WTC11 (cell line): Measurements from ENCODE around the gene MCOLN1. TPM values are rescaled to one million over a fixed set of nuclear protein-coding genes. Genes with fewer than 3 reads are reported as not detected.
A peak's percentile ranks its signal among the peaks of the same experiment; 100 is the strongest.

Experiments
- ATAC-seq: fragments of 200-7000 bp; cut with Tn5 transposase; 2 replicates; pipeline ENCODE4 v1.10.0; 2021; ENCODE audit warnings: mild to moderate bottlenecking, moderate library complexity
- CTCF ChIA-PET: fragments of 300-600 bp; sonication (Branson Sonifier 250); formaldehyde crosslinking; loops from one replicate; lab custom pipeline; 2021; ENCODE audit warnings: antibody characterized with exemption; lab: Charles Lee
- POLR2A ChIA-PET: fragments of 350-600 bp; sonication (Branson Sonifier 250); formaldehyde crosslinking; loops from one replicate; lab custom pipeline; 2021; ENCODE audit warnings: antibody characterized with exemption; lab: Charles Lee
- DNase-seq: peaks from one replicate; pipeline ENCODE4 v3.0.0; 2021; ENCODE audit warnings: low spot score
- H3K27ac Mint-ChIP-seq: 2 replicates; pipeline ENCODE4 v1.8.0; 2021; ENCODE audit warnings: mixed read lengths
- H3K27me3 Mint-ChIP-seq: 2 replicates; pipeline ENCODE4 v1.8.0; 2021; ENCODE audit warnings: low read depth, mild to moderate bottlenecking, moderate library complexity, mixed read lengths
- H3K36me3 Mint-ChIP-seq: 2 replicates; pipeline ENCODE4 v1.8.0; 2021; ENCODE audit warnings: mixed read lengths
- H3K4me1 Mint-ChIP-seq: 2 replicates; pipeline ENCODE4 v1.8.0; 2022; ENCODE audit warnings: mixed read lengths
- H3K4me3 Mint-ChIP-seq: 2 replicates; pipeline ENCODE4 v1.8.0; 2021; ENCODE audit warnings: mild to moderate bottlenecking, moderate library complexity, mixed read lengths
- H3K9me3 Mint-ChIP-seq: 2 replicates; pipeline ENCODE4 v1.8.0; 2021; ENCODE audit warnings: mixed read lengths
- CBFB ChIP-seq: sonication (generic); formaldehyde crosslinking; IDR thresholded peaks from 2 replicates; pipeline ENCODE4 v1.8.1; 2022; ENCODE audit warnings: mild to moderate bottlenecking, low read depth, missing genetic modification reagents
- CDX4 ChIP-seq: fragments of 250-450 bp; sonication (Bioruptor Pico); IDR thresholded peaks from 2 replicates; pipeline ENCODE4 v1.9.0; 2021; ENCODE audit warnings: moderate library complexity, mild to moderate bottlenecking, inconsistent platforms, borderline replicate concordance
- CREM ChIP-seq: sonication (generic); formaldehyde crosslinking; IDR thresholded peaks from 2 replicates; pipeline ENCODE4 v1.8.1; 2022; ENCODE audit warnings: mild to moderate bottlenecking, missing genetic modification reagents, moderate library complexity
- E2F4 ChIP-seq: sonication (generic); formaldehyde crosslinking; IDR thresholded peaks from 2 replicates; pipeline ENCODE4 v1.8.1; 2022; ENCODE audit warnings: low read depth, mild to moderate bottlenecking, moderate library complexity, missing genetic modification reagents, borderline replicate concordance
- E2F5 ChIP-seq: sonication (generic); formaldehyde crosslinking; IDR thresholded peaks from 2 replicates; pipeline ENCODE4 v1.8.1; 2022; ENCODE audit warnings: mild to moderate bottlenecking, moderate library complexity, missing genetic modification reagents
- ELF4 ChIP-seq: sonication (generic); formaldehyde crosslinking; IDR thresholded peaks from 2 replicates; pipeline ENCODE4 v1.8.1; 2022; ENCODE audit warnings: low read depth, mild to moderate bottlenecking, moderate library complexity, missing genetic modification reagents
- EMX1 ChIP-seq: fragments of 250-450 bp; sonication (Bioruptor Pico); IDR thresholded peaks from 2 replicates; pipeline ENCODE4 v1.8.0; 2021; ENCODE audit warnings: mild to moderate bottlenecking
- ETV6 ChIP-seq: sonication (generic); formaldehyde crosslinking; IDR thresholded peaks from 2 replicates; pipeline ENCODE4 v1.8.1; 2022; ENCODE audit warnings: mild to moderate bottlenecking, missing genetic modification reagents
- FOXK1 ChIP-seq: sonication (generic); formaldehyde crosslinking; IDR thresholded peaks from 2 replicates; pipeline ENCODE4 v1.8.0; 2022; ENCODE audit warnings: mild to moderate bottlenecking, moderate library complexity, missing genetic modification reagents
- FOXP1 ChIP-seq: sonication (generic); formaldehyde crosslinking; IDR thresholded peaks from 2 replicates; pipeline ENCODE4 v1.8.0; 2022; ENCODE audit warnings: missing genetic modification reagents, mild to moderate bottlenecking, moderate library complexity, borderline replicate concordance
- GTF2I ChIP-seq: fragments of 250-450 bp; sonication (Bioruptor Pico); conservative IDR thresholded peaks from 2 replicates; pipeline ENCODE4 v1.4.0; 2021; ENCODE audit warnings: mild to moderate bottlenecking
- HMGA2 ChIP-seq: fragments of 250-450 bp; sonication (Bioruptor Pico); IDR thresholded peaks from 2 replicates; pipeline ENCODE4 v1.4.0; 2021; ENCODE audit warnings: mild to moderate bottlenecking, moderate library complexity
- MAX ChIP-seq: sonication (generic); formaldehyde crosslinking; IDR thresholded peaks from 2 replicates; pipeline ENCODE4 v1.8.0; 2022; ENCODE audit warnings: mild to moderate bottlenecking, missing genetic modification reagents
- NFATC4 ChIP-seq: fragments of 250-450 bp; sonication (Bioruptor Pico); IDR thresholded peaks from 2 replicates; pipeline ENCODE4 v1.9.0; 2021; ENCODE audit warnings: mild to moderate bottlenecking
- NR2C2 ChIP-seq: sonication (generic); formaldehyde crosslinking; IDR thresholded peaks from 2 replicates; pipeline ENCODE4 v1.8.0; 2022; ENCODE audit warnings: mild to moderate bottlenecking, missing genetic modification reagents
- PREB ChIP-seq: sonication (generic); formaldehyde crosslinking; IDR thresholded peaks from 2 replicates; pipeline ENCODE4 v1.8.1; 2022; ENCODE audit warnings: mild to moderate bottlenecking, missing genetic modification reagents, moderate library complexity, borderline replicate concordance
- RELA ChIP-seq: sonication (generic); formaldehyde crosslinking; IDR thresholded peaks from 2 replicates; pipeline ENCODE4 v1.8.1; 2022; ENCODE audit warnings: missing genetic modification reagents, mild to moderate bottlenecking, borderline replicate concordance
- SOX15 ChIP-seq: fragments of 250-450 bp; sonication (Bioruptor Pico); IDR thresholded peaks from 2 replicates; pipeline ENCODE4 v1.9.0; 2021; ENCODE audit warnings: mild to moderate bottlenecking
- TCF7 ChIP-seq: sonication (generic); formaldehyde crosslinking; IDR thresholded peaks from 2 replicates; pipeline ENCODE4 v1.8.0; 2022; ENCODE audit warnings: mild to moderate bottlenecking, low read depth, missing genetic modification reagents, moderate library complexity
- TEAD1 ChIP-seq: sonication (generic); formaldehyde crosslinking; IDR thresholded peaks from 2 replicates; pipeline ENCODE4 v1.8.0; 2022; ENCODE audit warnings: mild to moderate bottlenecking, missing genetic modification reagents
- ZBTB21 ChIP-seq: sonication (generic); formaldehyde crosslinking; IDR thresholded peaks from 2 replicates; pipeline ENCODE4 v1.8.1; 2023; ENCODE audit warnings: mild to moderate bottlenecking, missing genetic modification reagents, borderline replicate concordance
- ZBTB43 ChIP-seq: sonication (generic); formaldehyde crosslinking; IDR thresholded peaks from 2 replicates; pipeline ENCODE4 v1.8.1; 2023; ENCODE audit warnings: mild to moderate bottlenecking, missing genetic modification reagents
- ZMAT4 ChIP-seq: fragments of 250-450 bp; sonication (Bioruptor Pico); IDR thresholded peaks from 2 replicates; pipeline ENCODE4 v1.9.0; 2021; ENCODE audit warnings: mild to moderate bottlenecking
- ZNF138 ChIP-seq: sonication (generic); formaldehyde crosslinking; conservative IDR thresholded peaks from 2 replicates; pipeline ENCODE4 v1.8.1; 2022; ENCODE audit warnings: mild to moderate bottlenecking, moderate library complexity, missing genetic modification reagents
- ZNF219 ChIP-seq: sonication (generic); formaldehyde crosslinking; IDR thresholded peaks from 2 replicates; pipeline ENCODE4 v1.8.0; 2023; ENCODE audit warnings: missing genetic modification reagents, mild to moderate bottlenecking, borderline replicate concordance
- ZNF263 ChIP-seq: sonication (generic); formaldehyde crosslinking; IDR thresholded peaks from 2 replicates; pipeline ENCODE4 v1.8.1; 2022; ENCODE audit warnings: low read depth, mild to moderate bottlenecking, moderate library complexity, missing genetic modification reagents
- ZNF317 ChIP-seq: sonication (generic); formaldehyde crosslinking; IDR thresholded peaks from 2 replicates; pipeline ENCODE4 v1.8.1; 2023; ENCODE audit warnings: low read depth, mild to moderate bottlenecking, moderate library complexity, missing genetic modification reagents, borderline replicate concordance
- ZNF416 ChIP-seq: fragments of 250-450 bp; sonication (Bioruptor Pico); IDR thresholded peaks from 2 replicates; pipeline ENCODE4 v1.9.0; 2021; ENCODE audit warnings: mild to moderate bottlenecking, inconsistent platforms
- ZNF671 ChIP-seq: fragments of 250-450 bp; sonication (Bioruptor Pico); IDR thresholded peaks from 2 replicates; pipeline ENCODE4 v1.8.0; 2021; ENCODE audit warnings: mild to moderate bottlenecking
- total RNA-seq: library from RNA; stranded (reverse); gene quantifications from 3 replicates; pipeline ENCODE4 v1.2.3, GENCODE V29; 2021

Gene MCOLN1
- total RNA-seq, 1 experiment from 2014 or later = 19.7 TPM

- Mint-ChIP-seq H3K9me3 (0 out of 2 replicates have a peak, but pooled peaks cover 5% of the 10 kb centered on the region), H3K4me3 (no peak overlapping the region)
- DNase-seq = no peak
- CTCF ChIA-PET = interaction anchor here (0.6 kb wide), 1 partner anchor 1020 kb away, joined by 3 read pairs; no protein-coding TSS in a partner anchor
- TF ChIP-seq SOX15 (no peak), CREM (CRISPR knock-in tag) (no peak), TEAD1 (CRISPR knock-in tag) (no peak), CDX4 (CRISPR knock-in tag) (no peak), ZNF263 (no peak), FOXK1 (CRISPR knock-in tag) (no peak), ELF4 (CRISPR knock-in tag) (no peak), MAX (CRISPR knock-in tag) (no peak), NFATC4 (CRISPR knock-in tag) (no peak), NR2C2 (CRISPR knock-in tag) (no peak), ETV6 (CRISPR knock-in tag) (no peak)
- TF ChIP-seq, all 79 proteins: peak for 0
- POLR2A ChIA-PET = no interaction called here
- no peaks in the 10 kb centered on the region for H3K4me1 Mint-ChIP-seq
- no peak overlapping the region for H3K27ac Mint-ChIP-seq
- no peak for ATAC-seq
- peaks cover 23% of the 10 kb centered on the region for H3K36me3 Mint-ChIP-seq
- no peaks in the 10 kb centered on the region; the same call in 1 of the 2 replicates for H3K27me3 Mint-ChIP-seq
Observed at GRCh38 chr19:7561325-7561724, 38.9 kb downstream of the MCOLN1 start.

GRCh38 chr19:7562646-7563393 is 40.4 kb downstream of the MCOLN1 start:
- H3K36me3 Mint-ChIP-seq = peaks cover 14% of the 10 kb centered on the region
- H3K27ac Mint-ChIP-seq = no peak overlapping the region
- CTCF ChIA-PET = no interaction called here
- H3K27me3 Mint-ChIP-seq = no peaks in the 10 kb centered on the region; the same call in 1 of the 2 replicates
- ATAC-seq = no peak
- peak; percentile 47 for DNase-seq
- H3K4me1 Mint-ChIP-seq = no peaks in the 10 kb centered on the region
- POLR2A ChIA-PET = no interaction called here
- H3K9me3 Mint-ChIP-seq = 0 out of 2 replicates have a peak, but pooled peaks cover 5% of the 10 kb centered on the region
- H3K4me3 Mint-ChIP-seq = no peak overlapping the region
- peak; percentile 67; the same call in 1 of the 2 replicates for TF ChIP-seq MAX (CRISPR knock-in tag)
- no peak for TF ChIP-seq ZNF416
- peak; percentile 91 for TF ChIP-seq CREM (CRISPR knock-in tag)
- TF ChIP-seq ZMAT4 (CRISPR knock-in tag) = no peak
- TF ChIP-seq PREB = peak; percentile 98; the same call in 1 of the 2 replicates
- TF ChIP-seq GTF2I = no peak
- TF ChIP-seq TEAD1 (CRISPR knock-in tag) = peak; percentile 99
- peak; percentile 99 for TF ChIP-seq FOXP1 (CRISPR knock-in tag)
- TF ChIP-seq RELA (CRISPR knock-in tag) = peak; percentile 97
- TF ChIP-seq ZNF317 (CRISPR knock-in tag) = peak; percentile 86
- no peak for TF ChIP-seq ZNF671 (CRISPR knock-in tag)
- peak; percentile 99 for TF ChIP-seq ZNF219
- TF ChIP-seq CBFB (CRISPR knock-in tag) = peak; percentile 99
- peak; percentile 98 for TF ChIP-seq ZBTB43 (CRISPR knock-in tag)
- TF ChIP-seq ZNF138 (CRISPR knock-in tag) = no peak
- TF ChIP-seq HMGA2 (CRISPR knock-in tag) = no peak
- TF ChIP-seq TCF7 (CRISPR knock-in tag) = peak; percentile 99
- TF ChIP-seq NR2C2 (CRISPR knock-in tag) = peak; percentile 86
- peak; percentile 97 for TF ChIP-seq ELF4 (CRISPR knock-in tag)
- TF ChIP-seq EMX1 (CRISPR knock-in tag) = no peak
- TF ChIP-seq ZBTB21 (CRISPR knock-in tag) = peak; percentile 70; the same call in 1 of the 2 replicates
- TF ChIP-seq E2F5 (CRISPR knock-in tag) = peak; percentile 89; the same call in 1 of the 2 replicates
- TF ChIP-seq E2F4 = peak; percentile 98
